Naive thymus-derived CD8-positive, alpha-beta T cell (primary cell): Measurements from ENCODE around the gene DCC. TPM values are rescaled to one million over a fixed set of nuclear protein-coding genes. Genes with fewer than 3 reads are reported as not detected.

Experiments used
- ATAC-seq, 2 donors: fragments of 150-1000 bp; cut with Tn5 transposase in 1 of 2; sonication (Bioruptor Pico), chemical (Tn5 transposase) in 1 of 2; 1 replicate in 1 of 2; 2 replicates in 1 of 2; pipeline ENCODE4 v1.10.0; 2021; ENCODE audit warnings: mild to moderate bottlenecking in 2 of 2, moderate library complexity in 2 of 2
- POLR2A ChIA-PET: fragments of 350-600 bp; sonication (Branson Sonifier 250); formaldehyde crosslinking; loops from one replicate; lab custom pipeline; 2021; ENCODE audit warnings: antibody characterized with exemption; lab: Charles Lee
- DNase-seq, 10 donors: peaks; one replicate each; pipeline versions ENCODE4 v3.0.0 to v3.0.0-alpha.2; 2020 to 2022
- H3K27ac Mint-ChIP-seq, 10 donors: one replicate each; pipeline ENCODE4 v1.8.0; 2020 to 2022; ENCODE audit warnings: mild to moderate bottlenecking in 10 of 10, mixed read lengths in 10 of 10, moderate library complexity in 4 of 10, inconsistent platforms in 1 of 10
- H3K27me3 Mint-ChIP-seq, 5 donors: one replicate each; pipeline ENCODE4 v1.8.0; 2021 to 2022; ENCODE audit warnings: mixed read lengths in 5 of 5
- H3K36me3 Mint-ChIP-seq, 3 donors: one replicate each; pipeline ENCODE4 v1.8.0; 2020 to 2022; ENCODE audit warnings: mixed read lengths in 3 of 3, mild to moderate bottlenecking in 2 of 3, inconsistent platforms in 1 of 3
- H3K4me1 Mint-ChIP-seq, 4 donors: one replicate each; pipeline ENCODE4 v1.8.0; 2021 to 2022; ENCODE audit warnings: mixed read lengths in 4 of 4
- H3K4me3 Mint-ChIP-seq, 10 donors: one replicate each; pipeline ENCODE4 v1.8.0; 2020 to 2022; ENCODE audit warnings: mild to moderate bottlenecking in 10 of 10, mixed read lengths in 10 of 10, moderate library complexity in 6 of 10, inconsistent platforms in 1 of 10
- H3K9me3 Mint-ChIP-seq, 9 donors: one replicate each; pipeline ENCODE4 v1.8.0; 2020 to 2022; ENCODE audit warnings: mixed read lengths in 9 of 9, mild to moderate bottlenecking in 3 of 9, inconsistent platforms in 1 of 9, moderate library complexity in 1 of 9
- polyA plus RNA-seq, 3 donors: library from polyadenylated mRNA; unstranded; fragments of 300-500 nt; fragmentation: Illumina TruSeq; gene quantifications; one replicate each; pipeline ENCODE4 v1.2.3, GENCODE V29; 2021
- total RNA-seq, 8 experiments: library from RNA in 2 of 8; stranded (reverse) in 2 of 8; gene quantifications; one replicate each; pipeline ENCODE4 v1.2.3 and lab custom pipeline; 2021 to 2026

The DCC gene
- total and polyA plus RNA-seq, 5 experiments from 2014 or later, result not detected

- DNase-seq (no peak), ATAC-seq (no peak)
- no peaks in the 10 kb centered on the region for H3K27me3 Mint-ChIP-seq
- POLR2A ChIA-PET, result no interaction called here
- no peaks in the 10 kb centered on the region for H3K36me3 Mint-ChIP-seq
- H3K9me3 Mint-ChIP-seq, result peaks cover 0 to 17% (median 9%) of the 10 kb centered on the region in 9 donors
- no peaks in the 10 kb centered on the region for H3K4me1 Mint-ChIP-seq
- H3K27ac Mint-ChIP-seq, result no peak overlapping the region
- H3K4me3 Mint-ChIP-seq, result no peak overlapping the region
Observed at GRCh38 chr18:53040286-53040685, 700.3 kb downstream of the DCC start.

GRCh38 chr18:53056064-53056463, 716.1 kb downstream of the DCC start:
- H3K9me3 Mint-ChIP-seq, result peaks cover 0 to 9% (median 3%) of the 10 kb centered on the region in 9 donors
- DNase-seq (no peak), ATAC-seq (no peak)
- no peak overlapping the region for H3K4me3 Mint-ChIP-seq
- no peaks in the 10 kb centered on the region for H3K36me3 Mint-ChIP-seq
- H3K4me1 Mint-ChIP-seq, result no peaks in the 10 kb centered on the region
- POLR2A ChIA-PET, result no interaction called here
- no peaks in the 10 kb centered on the region for H3K27me3 Mint-ChIP-seq
- H3K27ac Mint-ChIP-seq, result no peak overlapping the region

GRCh38 chr18:53070788-53071187, 730.8 kb downstream of the DCC start:
- H3K27me3 Mint-ChIP-seq, result no peaks in the 10 kb centered on the region
- ATAC-seq (no peak), DNase-seq (no peak)
- H3K4me1 Mint-ChIP-seq, result no peaks in the 10 kb centered on the region
- POLR2A ChIA-PET, result no interaction called here
- peaks cover 0 to 6% (median 0%) of the 10 kb centered on the region in 3 donors for H3K36me3 Mint-ChIP-seq
- no peak overlapping the region for H3K4me3 Mint-ChIP-seq
- H3K27ac Mint-ChIP-seq, result no peak overlapping the region
- H3K9me3 Mint-ChIP-seq, result peaks cover 0 to 13% (median 6%) of the 10 kb centered on the region in 9 donors

- POLR2A ChIA-PET, result no interaction called here
- no peak overlapping the region for H3K27ac Mint-ChIP-seq
- H3K27me3 Mint-ChIP-seq, result no peaks in the 10 kb centered on the region
- H3K4me3 Mint-ChIP-seq, result no peak overlapping the region
- ATAC-seq, result no peak
- no peaks in the 10 kb centered on the region for H3K4me1 Mint-ChIP-seq
- H3K36me3 Mint-ChIP-seq, result no peaks in the 10 kb centered on the region
- DNase-seq, result no peak
- H3K9me3 Mint-ChIP-seq, result peaks cover 0 to 9% (median 4%) of the 10 kb centered on the region in 9 donors
Observed at GRCh38 chr18:53080687-53081086, 740.7 kb downstream of the DCC start.

GRCh38 chr18:53093636-53094035, 753.6 kb downstream of the DCC start:
- Mint-ChIP-seq H3K4me3 (no peak overlapping the region), H3K36me3 (no peaks in the 10 kb centered on the region), H3K4me1 (no peaks in the 10 kb centered on the region), H3K9me3 (peaks cover 0 to 12% (median 0%) of the 10 kb centered on the region in 9 donors), H3K27ac (no peak overlapping the region), H3K27me3 (no peaks in the 10 kb centered on the region)
- POLR2A ChIA-PET, result no interaction called here
- DNase-seq (no peak), ATAC-seq (no peak)

GRCh38 chr18:53101536-53102105, 761.6 kb downstream of the DCC start:
- Mint-ChIP-seq H3K36me3 (no peaks in the 10 kb centered on the region), H3K4me1 (no peaks in the 10 kb centered on the region), H3K4me3 (no peak overlapping the region), H3K9me3 (peaks cover 2 to 12% (median 7%) of the 10 kb centered on the region in 9 donors), H3K27me3 (no peaks in the 10 kb centered on the region), H3K27ac (no peak overlapping the region)
- POLR2A ChIA-PET, result no interaction called here
- ATAC-seq, result no peak
- DNase-seq, result no peak

- no peak for ATAC-seq
- POLR2A ChIA-PET, result no interaction called here
- no peak overlapping the region for H3K4me3 Mint-ChIP-seq
- no peaks in the 10 kb centered on the region for H3K4me1 Mint-ChIP-seq
- peaks cover 0 to 6% (median 0%) of the 10 kb centered on the region in 3 donors for H3K36me3 Mint-ChIP-seq
- peaks cover 0 to 18% (median 7%) of the 10 kb centered on the region in 9 donors for H3K9me3 Mint-ChIP-seq
- no peak for DNase-seq
- H3K27ac Mint-ChIP-seq, result no peak overlapping the region
- H3K27me3 Mint-ChIP-seq, result no peaks in the 10 kb centered on the region
Observed at GRCh38 chr18:53114441-53114840, 774.4 kb downstream of the DCC start.

GRCh38 chr18:53115876-53116585, 776.0 kb downstream of the DCC start:
- no peak overlapping the region for H3K27ac Mint-ChIP-seq
- H3K4me1 Mint-ChIP-seq, result no peaks in the 10 kb centered on the region
- no peak for ATAC-seq
- H3K36me3 Mint-ChIP-seq, result peaks cover 0 to 6% (median 0%) of the 10 kb centered on the region in 3 donors
- H3K4me3 Mint-ChIP-seq, result no peak overlapping the region
- peaks cover 2 to 18% (median 7%) of the 10 kb centered on the region in 9 donors for H3K9me3 Mint-ChIP-seq
- DNase-seq, result no peak
- no peaks in the 10 kb centered on the region for H3K27me3 Mint-ChIP-seq
- POLR2A ChIA-PET, result no interaction called here

- POLR2A ChIA-PET, result no interaction called here
- H3K4me1 Mint-ChIP-seq, result no peaks in the 10 kb centered on the region
- no peak for DNase-seq
- no peak for ATAC-seq
- H3K36me3 Mint-ChIP-seq, result no peaks in the 10 kb centered on the region
- peaks cover 2 to 18% (median 7%) of the 10 kb centered on the region in 9 donors for H3K9me3 Mint-ChIP-seq
- no peak overlapping the region for H3K27ac Mint-ChIP-seq
- no peaks in the 10 kb centered on the region for H3K27me3 Mint-ChIP-seq
- H3K4me3 Mint-ChIP-seq, result no peak overlapping the region
Observed at GRCh38 chr18:53117851-53118250, 777.9 kb downstream of the DCC start.

- peaks cover 0 to 12% (median 4%) of the 10 kb centered on the region in 9 donors for H3K9me3 Mint-ChIP-seq
- no peak overlapping the region for H3K4me3 Mint-ChIP-seq
- ATAC-seq (no peak), DNase-seq (no peak)
- POLR2A ChIA-PET, result no interaction called here
- no peaks in the 10 kb centered on the region for H3K36me3 Mint-ChIP-seq
- no peaks in the 10 kb centered on the region for H3K4me1 Mint-ChIP-seq
- no peak overlapping the region for H3K27ac Mint-ChIP-seq
- no peaks in the 10 kb centered on the region for H3K27me3 Mint-ChIP-seq
Observed at GRCh38 chr18:53126210-53126609, 786.2 kb downstream of the DCC start.

- Mint-ChIP-seq H3K27ac (no peak overlapping the region), H3K9me3 (peaks cover 0 to 11% (median 3%) of the 10 kb centered on the region in 9 donors), H3K4me3 (no peak overlapping the region), H3K36me3 (no peaks in the 10 kb centered on the region), H3K27me3 (no peaks in the 10 kb centered on the region), H3K4me1 (no peaks in the 10 kb centered on the region)
- no peak for DNase-seq
- POLR2A ChIA-PET, result no interaction called here
- ATAC-seq, result no peak
Observed at GRCh38 chr18:53131001-53131400, 791.0 kb downstream of the DCC start.

GRCh38 chr18:53134711-53135110, 794.7 kb downstream of the DCC start:
- peaks cover 0 to 9% (median 3%) of the 10 kb centered on the region in 9 donors for H3K9me3 Mint-ChIP-seq
- peaks cover 0 to 8% (median 0%) of the 10 kb centered on the region in 3 donors for H3K36me3 Mint-ChIP-seq
- POLR2A ChIA-PET, result no interaction called here
- no peak overlapping the region for H3K27ac Mint-ChIP-seq
- no peaks in the 10 kb centered on the region for H3K27me3 Mint-ChIP-seq
- H3K4me1 Mint-ChIP-seq, result no peaks in the 10 kb centered on the region
- no peak overlapping the region for H3K4me3 Mint-ChIP-seq
- DNase-seq (no peak), ATAC-seq (no peak)

GRCh38 chr18:53135654-53136053, 795.7 kb downstream of the DCC start:
- Mint-ChIP-seq H3K9me3 (peaks cover 0 to 9% (median 3%) of the 10 kb centered on the region in 9 donors), H3K27me3 (no peaks in the 10 kb centered on the region), H3K4me1 (no peaks in the 10 kb centered on the region), H3K4me3 (no peak overlapping the region), H3K27ac (no peak overlapping the region), H3K36me3 (peaks cover 0 to 8% (median 0%) of the 10 kb centered on the region in 3 donors)
- ATAC-seq, result no peak
- no peak for DNase-seq
- POLR2A ChIA-PET, result no interaction called here
